Measurements from ENCODE around the gene PPFIA2. TPM values are rescaled to one million over a fixed set of nuclear protein-coding genes. Genes with fewer than 3 reads are reported as not detected.
A peak's percentile ranks its signal among the peaks of the same experiment; 100 is the strongest.

Gene PPFIA2
- total RNA-seq, 2 experiments from 2014 or later: not detected

DNA sequence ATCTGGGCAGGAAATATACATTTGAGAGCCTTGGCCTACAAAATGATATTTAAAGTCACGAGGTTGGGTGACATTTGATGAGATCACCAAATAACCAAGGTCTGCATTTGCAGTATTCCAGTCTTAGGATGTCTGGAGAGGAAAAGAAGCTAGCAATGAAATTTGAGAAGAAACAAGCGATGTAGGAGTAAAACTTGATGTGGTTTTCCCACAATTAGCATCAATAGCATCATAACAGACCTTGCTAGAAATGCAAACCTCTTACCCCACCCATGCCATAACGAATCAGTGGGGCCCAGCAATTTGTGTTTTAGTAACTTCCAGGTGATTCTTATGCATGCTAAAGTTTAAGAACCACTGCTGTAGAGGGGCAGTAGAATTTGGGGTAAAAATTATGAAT, 219.9 kb downstream of the PPFIA2 start:
- Mint-ChIP-seq H3K27ac (no peak overlapping the region), H3K36me3 (ENCODE audit: low read depth) (no peaks in the 10 kb centered on the region), H3K27me3 (ENCODE audit: low read depth) (no peaks in the 10 kb centered on the region), H3K4me3 (no peak overlapping the region), H3K4me1 (ENCODE audit: low read depth) (no peaks in the 10 kb centered on the region), H3K9me3 (ENCODE audit: insufficient read depth) (no peaks in the 10 kb centered on the region)
- ChIA-PET CTCF (no interaction called here), POLR2A (no interaction called here)
- DNase-seq (no peak), ATAC-seq (no peak)

DNA sequence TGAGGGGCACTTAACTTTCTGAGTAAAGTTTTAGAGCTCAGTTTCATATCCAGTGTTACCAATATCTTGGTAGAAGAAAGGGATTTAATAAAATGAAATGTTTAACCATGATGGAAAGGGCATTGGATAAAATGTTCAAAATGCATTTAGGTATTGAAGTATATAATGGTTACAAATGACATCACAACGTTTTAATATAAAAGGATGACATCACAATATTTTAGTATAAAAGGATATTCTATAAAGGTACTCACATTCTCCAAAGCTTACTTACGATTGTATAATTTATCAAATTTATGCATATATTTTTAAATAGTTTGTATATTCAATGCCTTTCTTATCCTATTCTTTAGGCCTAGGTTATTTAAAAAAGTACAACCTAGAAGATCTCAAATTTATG, 226.1 kb downstream of the PPFIA2 start:
- no peaks in the 10 kb centered on the region for H3K4me1 Mint-ChIP-seq (ENCODE audit: low read depth)
- ATAC-seq (no peak), DNase-seq (no peak)
- POLR2A ChIA-PET: no interaction called here
- H3K27ac Mint-ChIP-seq: no peak overlapping the region
- no peaks in the 10 kb centered on the region for H3K27me3 Mint-ChIP-seq (ENCODE audit: low read depth)
- CTCF ChIA-PET: no interaction called here
- H3K9me3 Mint-ChIP-seq (ENCODE audit: insufficient read depth): no peaks in the 10 kb centered on the region
- H3K4me3 Mint-ChIP-seq: no peak overlapping the region
- H3K36me3 Mint-ChIP-seq (ENCODE audit: low read depth): no peaks in the 10 kb centered on the region

DNA sequence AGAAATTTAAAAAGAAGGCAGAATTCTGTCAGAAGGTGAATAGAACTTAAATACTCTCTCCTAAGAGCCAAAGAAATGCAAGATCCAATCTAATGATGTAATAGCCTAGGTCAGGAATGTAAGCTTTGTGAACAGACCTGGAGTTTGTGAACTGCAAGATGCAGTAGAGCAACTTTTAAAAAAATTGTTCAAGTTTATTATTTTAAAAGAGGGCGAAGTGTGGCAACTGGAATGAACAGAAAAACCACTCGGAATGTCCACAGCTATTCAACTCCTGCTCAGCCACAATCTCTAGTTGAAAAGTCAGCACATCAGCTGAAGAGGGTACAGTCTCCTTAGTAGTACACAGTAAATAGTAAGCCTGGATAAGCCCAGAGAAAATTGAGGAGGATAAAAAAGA, 228.8 kb downstream of the PPFIA2 start:
- no peaks in the 10 kb centered on the region for H3K9me3 Mint-ChIP-seq (ENCODE audit: insufficient read depth)
- H3K27me3 Mint-ChIP-seq (ENCODE audit: low read depth): no peaks in the 10 kb centered on the region
- no peak for ATAC-seq
- H3K4me1 Mint-ChIP-seq (ENCODE audit: low read depth): no peaks in the 10 kb centered on the region
- DNase-seq: no peak
- no peak overlapping the region for H3K27ac Mint-ChIP-seq
- H3K4me3 Mint-ChIP-seq: no peak overlapping the region
- no peaks in the 10 kb centered on the region for H3K36me3 Mint-ChIP-seq (ENCODE audit: low read depth)
- POLR2A ChIA-PET: no interaction called here
- CTCF ChIA-PET: no interaction called here

DNA sequence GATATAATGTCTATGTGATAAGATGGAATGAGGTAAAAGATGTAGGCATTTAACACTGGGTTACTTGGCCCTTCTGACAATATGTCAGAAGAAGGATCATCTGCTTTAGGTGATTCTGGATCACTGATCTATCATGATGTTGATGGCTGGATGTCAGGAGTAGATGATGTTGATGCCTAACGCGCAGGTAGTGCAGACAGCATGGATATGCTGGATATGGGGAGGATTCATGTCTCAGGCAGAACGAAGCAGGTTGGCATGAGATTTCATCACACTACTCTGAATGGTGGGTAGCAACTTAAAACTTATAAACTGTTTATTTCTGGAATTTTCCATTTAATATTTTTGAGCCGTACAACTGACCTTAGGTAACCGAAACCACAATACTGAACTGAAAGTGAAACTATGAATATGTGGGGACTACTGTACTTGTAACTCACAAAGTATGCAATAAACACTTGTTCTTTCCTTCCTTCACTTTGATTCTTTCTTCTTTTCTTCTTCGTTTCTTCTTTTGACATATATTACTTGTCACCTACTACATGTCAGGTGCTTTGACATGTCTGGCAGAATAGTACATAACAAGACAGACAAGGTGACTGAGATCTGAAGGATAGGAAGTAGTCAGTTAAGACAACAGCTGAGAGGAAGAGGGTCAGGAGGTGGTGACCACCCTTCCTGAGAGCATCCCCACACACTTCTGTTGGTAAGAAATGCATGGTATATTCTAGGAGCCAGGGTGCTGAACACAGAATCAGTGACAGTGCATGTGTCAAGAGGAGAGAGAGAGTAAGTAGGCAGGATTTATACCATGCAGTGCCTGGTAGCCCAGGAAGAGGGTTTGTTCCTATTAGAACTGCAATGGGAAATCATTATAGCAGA, 238.8 kb downstream of the PPFIA2 start:
- POLR2A ChIA-PET: no interaction called here
- Mint-ChIP-seq H3K9me3 (ENCODE audit: insufficient read depth) (no peaks in the 10 kb centered on the region), H3K27ac (no peak overlapping the region)

DNA sequence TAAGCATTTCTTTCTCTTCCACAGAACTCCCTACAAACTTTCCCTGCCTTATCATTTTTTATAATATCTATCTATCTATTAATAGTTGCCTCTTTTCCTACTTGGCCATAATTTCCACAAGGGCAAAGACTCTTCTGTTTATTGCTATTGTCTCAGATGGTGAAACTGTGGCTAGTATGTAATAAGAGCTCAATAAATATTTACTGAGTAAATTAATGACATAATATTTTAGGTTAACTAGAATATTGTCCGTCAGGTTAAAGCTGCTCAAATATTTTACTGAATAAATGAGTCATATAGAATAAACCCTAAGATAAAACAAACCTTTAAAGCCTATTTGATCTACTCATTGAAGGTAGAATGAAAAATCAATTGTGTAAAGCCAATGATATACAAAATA, 240.5 kb downstream of the PPFIA2 start:
- ATAC-seq (no peak), DNase-seq (no peak)
- no peak overlapping the region for H3K27ac Mint-ChIP-seq
- no peaks in the 10 kb centered on the region for H3K9me3 Mint-ChIP-seq (ENCODE audit: insufficient read depth)
- peaks cover 4% of the 10 kb centered on the region for H3K4me1 Mint-ChIP-seq (ENCODE audit: low read depth)
- H3K36me3 Mint-ChIP-seq (ENCODE audit: low read depth): no peaks in the 10 kb centered on the region
- no peaks in the 10 kb centered on the region for H3K27me3 Mint-ChIP-seq (ENCODE audit: low read depth)
- CTCF ChIA-PET: no interaction called here
- no peak overlapping the region for H3K4me3 Mint-ChIP-seq
- POLR2A ChIA-PET: no interaction called here

More for the DNA sequence above, 238.8 kb downstream of the PPFIA2 start:
- Mint-ChIP-seq H3K4me1 (ENCODE audit: low read depth) (peaks cover 4% of the 10 kb centered on the region), H3K27me3 (ENCODE audit: low read depth) (no peaks in the 10 kb centered on the region), H3K36me3 (ENCODE audit: low read depth) (no peaks in the 10 kb centered on the region), H3K4me3 (peak overlapping the region; percentile 16)
- CTCF ChIA-PET: no interaction called here
- DNase-seq: no peak
- no peak for ATAC-seq

DNA sequence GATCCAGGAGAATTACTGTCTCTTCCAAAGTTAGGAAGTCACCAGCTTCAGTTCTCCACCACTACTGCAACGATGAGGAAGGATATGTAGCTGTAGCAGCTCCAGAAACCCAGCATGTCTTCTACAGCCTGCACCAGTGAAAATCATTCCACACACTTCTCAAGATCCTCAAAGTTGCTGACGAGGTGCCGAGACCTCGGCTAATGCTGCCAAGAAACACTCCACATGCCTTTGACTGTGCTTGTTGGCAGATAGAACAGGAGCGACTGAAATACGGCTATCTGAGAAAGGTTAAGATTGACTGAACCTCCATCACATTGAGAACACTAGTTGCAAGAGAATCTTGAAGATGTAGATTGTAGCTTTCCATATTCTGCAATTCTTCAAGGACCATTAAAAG, 241.9 kb downstream of the PPFIA2 start:
- Mint-ChIP-seq H3K4me1 (ENCODE audit: low read depth) (peaks cover 4% of the 10 kb centered on the region), H3K4me3 (no peak overlapping the region), H3K27me3 (ENCODE audit: low read depth) (no peaks in the 10 kb centered on the region), H3K36me3 (ENCODE audit: low read depth) (no peaks in the 10 kb centered on the region), H3K9me3 (ENCODE audit: insufficient read depth) (no peaks in the 10 kb centered on the region), H3K27ac (no peak overlapping the region)
- no peak for ATAC-seq
- ChIA-PET POLR2A (no interaction called here), CTCF (no interaction called here)
- DNase-seq: no peak

DNA sequence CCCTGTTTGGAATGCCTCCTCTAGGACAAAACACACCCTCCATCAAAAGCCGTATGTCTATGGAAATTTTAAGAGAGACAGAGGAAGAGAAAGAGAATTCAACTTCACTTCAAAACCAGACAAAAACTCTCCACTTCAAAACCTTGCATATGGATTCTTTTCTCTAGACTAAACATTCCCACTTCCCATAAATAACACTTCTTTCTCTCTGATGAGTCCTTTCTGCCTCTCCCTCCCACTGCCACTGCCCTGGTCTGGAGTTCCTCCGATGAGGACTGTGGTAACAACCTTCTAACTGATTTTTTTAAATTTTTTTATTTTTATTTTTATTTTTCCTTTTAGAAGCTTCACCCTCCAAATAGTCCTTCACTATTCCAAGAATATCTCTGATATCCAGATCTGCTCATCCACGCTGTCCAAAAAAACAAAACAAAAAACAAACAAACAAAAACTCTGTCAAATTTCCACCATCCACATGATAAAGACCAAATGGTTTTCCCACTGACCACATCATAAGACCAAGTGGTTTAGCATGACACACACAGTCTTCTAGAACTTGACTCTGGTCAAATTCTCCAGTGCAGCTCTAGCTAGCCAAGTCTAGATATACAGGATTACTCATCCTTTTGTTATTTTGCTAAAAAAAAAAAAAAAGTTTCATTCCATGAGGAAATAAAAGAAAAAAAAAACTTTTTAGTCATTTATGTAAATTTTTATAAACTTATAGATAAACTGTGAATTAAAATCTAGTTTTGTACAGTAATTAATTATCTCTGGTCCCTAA, 256.0 kb downstream of the PPFIA2 start:
- POLR2A ChIA-PET: no interaction called here
- Mint-ChIP-seq H3K27ac (no peak overlapping the region), H3K4me1 (ENCODE audit: low read depth) (no peaks in the 10 kb centered on the region), H3K4me3 (no peak overlapping the region), H3K36me3 (ENCODE audit: low read depth) (no peaks in the 10 kb centered on the region), H3K27me3 (ENCODE audit: low read depth) (no peaks in the 10 kb centered on the region), H3K9me3 (ENCODE audit: insufficient read depth) (no peaks in the 10 kb centered on the region)
- ATAC-seq: no peak
- DNase-seq: no peak
- CTCF ChIA-PET: no interaction called here

DNA sequence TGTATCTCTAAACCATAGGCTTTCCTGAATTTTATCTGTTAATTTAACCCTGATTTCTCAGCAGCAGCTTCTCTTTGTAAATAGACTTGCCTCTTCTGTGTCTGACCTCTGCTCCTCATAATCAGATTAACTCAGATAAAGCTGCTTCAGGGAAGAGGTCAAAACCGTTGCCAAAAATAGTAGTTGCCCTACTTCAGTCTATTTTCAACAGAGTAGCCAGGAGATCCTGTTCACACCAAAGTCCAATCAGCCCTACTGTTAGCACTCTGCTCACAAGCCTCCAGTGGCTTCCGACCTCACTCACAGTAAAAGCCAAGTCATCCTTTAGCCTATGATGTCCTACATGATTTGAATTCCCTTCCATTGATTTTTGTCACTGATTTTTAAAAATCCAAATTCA, 258.4 kb downstream of the PPFIA2 start:
- Mint-ChIP-seq H3K4me1 (ENCODE audit: low read depth) (no peaks in the 10 kb centered on the region), H3K4me3 (no peak overlapping the region), H3K27me3 (ENCODE audit: low read depth) (no peaks in the 10 kb centered on the region), H3K9me3 (ENCODE audit: insufficient read depth) (no peaks in the 10 kb centered on the region), H3K36me3 (ENCODE audit: low read depth) (no peaks in the 10 kb centered on the region), H3K27ac (peak overlapping the region; percentile 21)
- CTCF ChIA-PET: no interaction called here
- DNase-seq: no peak
- no peak for ATAC-seq
- POLR2A ChIA-PET: no interaction called here

DNA sequence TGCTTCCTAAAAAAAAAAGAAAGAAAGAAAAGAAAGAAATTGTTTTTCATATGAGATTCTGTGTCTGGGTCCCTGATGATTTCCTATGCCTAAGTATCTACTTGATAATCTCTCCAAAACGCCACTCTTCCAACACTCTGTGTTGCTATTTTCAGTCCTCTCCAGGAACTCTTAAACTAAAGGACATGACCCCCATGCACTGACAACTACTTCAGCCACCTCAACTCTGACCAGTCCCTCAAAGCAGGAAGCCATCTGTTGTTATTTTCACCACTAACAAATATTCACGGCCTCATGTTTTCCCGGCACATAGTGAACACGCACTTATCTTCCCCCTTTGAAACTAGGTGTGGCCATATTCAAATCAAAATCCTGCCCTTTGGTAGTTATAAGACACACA, 259.3 kb downstream of the PPFIA2 start:
- Mint-ChIP-seq H3K4me3 (no peak overlapping the region), H3K27me3 (ENCODE audit: low read depth) (no peaks in the 10 kb centered on the region), H3K36me3 (ENCODE audit: low read depth) (no peaks in the 10 kb centered on the region), H3K4me1 (ENCODE audit: low read depth) (no peaks in the 10 kb centered on the region), H3K9me3 (ENCODE audit: insufficient read depth) (no peaks in the 10 kb centered on the region), H3K27ac (no peak overlapping the region)
- ATAC-seq (no peak), DNase-seq (no peak)
- POLR2A ChIA-PET: no interaction called here
- CTCF ChIA-PET: no interaction called here

DNA sequence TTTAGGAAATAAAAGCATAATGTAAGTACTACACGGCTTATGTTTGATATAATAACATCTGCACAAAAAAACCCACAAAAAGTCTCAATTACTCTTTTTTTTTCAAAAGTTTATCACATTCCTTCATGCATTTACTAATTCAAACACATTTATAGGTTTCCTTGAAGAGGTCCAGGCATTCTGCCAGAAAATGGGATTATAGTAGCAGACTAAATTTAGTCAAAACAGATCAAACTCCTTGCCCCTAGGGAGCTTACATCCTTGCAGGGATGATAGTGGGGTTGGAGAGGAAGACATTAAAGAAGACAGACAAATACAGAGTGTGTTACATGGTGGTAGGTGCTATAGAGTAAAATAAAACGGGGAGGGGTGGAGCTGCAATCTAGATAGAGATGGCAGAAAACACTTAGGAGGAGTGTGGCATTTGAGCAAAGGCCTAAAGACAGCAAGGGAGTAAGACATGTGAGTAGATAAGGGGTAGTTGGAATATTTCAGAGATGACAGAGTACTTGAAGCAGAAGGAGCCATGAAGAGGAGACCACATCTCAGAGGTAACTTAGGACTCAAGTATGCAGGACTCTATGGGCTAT, 266.9 kb downstream of the PPFIA2 start:
- DNase-seq (no peak), ATAC-seq (no peak)
- Mint-ChIP-seq H3K4me3 (no peak overlapping the region), H3K36me3 (ENCODE audit: low read depth) (no peaks in the 10 kb centered on the region), H3K9me3 (ENCODE audit: insufficient read depth) (no peaks in the 10 kb centered on the region), H3K4me1 (ENCODE audit: low read depth) (no peaks in the 10 kb centered on the region), H3K27ac (no peak overlapping the region), H3K27me3 (ENCODE audit: low read depth) (no peaks in the 10 kb centered on the region)
- ChIA-PET CTCF (no interaction called here), POLR2A (no interaction called here)

DNA sequence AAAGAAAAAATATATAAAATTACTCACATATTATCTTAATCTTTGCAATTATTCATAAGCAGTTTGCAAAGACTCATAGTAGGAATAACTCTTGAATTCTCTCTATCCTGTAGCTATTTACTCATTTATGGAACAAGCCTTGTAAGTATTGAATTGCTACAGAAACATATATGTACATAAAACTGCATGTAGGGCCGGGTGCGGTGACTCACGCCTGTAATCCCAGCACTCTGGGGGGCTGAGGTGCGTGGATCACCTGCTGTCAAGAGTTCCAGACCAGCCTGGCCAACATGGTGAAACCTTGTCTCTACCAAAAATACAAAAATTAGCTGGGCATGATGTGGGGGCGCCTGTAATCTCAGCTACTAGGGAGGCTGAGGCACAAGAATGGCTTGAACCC, 286.2 kb downstream of the PPFIA2 start:
- H3K36me3 Mint-ChIP-seq (ENCODE audit: low read depth): no peaks in the 10 kb centered on the region
- DNase-seq (no peak), ATAC-seq (no peak)
- no peaks in the 10 kb centered on the region for H3K27me3 Mint-ChIP-seq (ENCODE audit: low read depth)
- no peaks in the 10 kb centered on the region for H3K4me1 Mint-ChIP-seq (ENCODE audit: low read depth)
- ChIA-PET POLR2A (no interaction called here), CTCF (no interaction called here)
- H3K9me3 Mint-ChIP-seq (ENCODE audit: insufficient read depth): no peaks in the 10 kb centered on the region
- H3K4me3 Mint-ChIP-seq: no peak overlapping the region
- H3K27ac Mint-ChIP-seq: no peak overlapping the region

DNA sequence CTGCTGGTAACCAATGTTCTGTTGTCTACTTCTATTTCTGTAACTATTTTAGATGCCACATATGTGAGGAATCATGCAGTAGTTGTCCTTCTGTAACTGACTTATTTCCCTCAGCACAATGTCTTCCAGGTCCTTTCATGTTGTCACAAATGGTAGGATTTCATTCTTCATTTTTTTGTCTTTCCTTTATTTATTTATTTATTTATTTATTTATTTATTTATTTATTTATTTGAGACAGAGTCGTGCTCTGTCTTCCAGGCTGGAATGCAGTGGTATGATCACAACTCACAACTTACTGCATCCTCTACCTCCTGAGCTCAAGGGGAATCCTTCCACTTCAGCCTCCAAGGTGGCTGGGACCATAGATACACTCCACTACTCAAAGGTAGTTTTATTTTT, 288.2 kb downstream of the PPFIA2 start:
- no peak for ATAC-seq
- H3K9me3 Mint-ChIP-seq (ENCODE audit: insufficient read depth): no peaks in the 10 kb centered on the region
- no peaks in the 10 kb centered on the region for H3K4me1 Mint-ChIP-seq (ENCODE audit: low read depth)
- H3K36me3 Mint-ChIP-seq (ENCODE audit: low read depth): no peaks in the 10 kb centered on the region
- CTCF ChIA-PET: no interaction called here
- no peak overlapping the region for H3K27ac Mint-ChIP-seq
- POLR2A ChIA-PET: no interaction called here
- H3K27me3 Mint-ChIP-seq (ENCODE audit: low read depth): no peaks in the 10 kb centered on the region
- no peak overlapping the region for H3K4me3 Mint-ChIP-seq
- no peak for DNase-seq

Measured in activated CD8-positive, alpha-beta T cell treated with anti-CD3 and anti-CD28 coated beads, Interleukin-2, amount 10 ng/mL, durations not matched to agents 7 days and 5 days (primary cell).